Mucosa of stomach (tissue), 1 donor: ENCODE measurements around the gene UBR4.

Experiments
- H3K27me3 ChIP-seq: one replicate; pipeline ENCODE4 v1.7.0; 2013; ENCODE audit warnings: mild to moderate bottlenecking, low read length; ENCODE audit not compliant: control insufficient read depth, insufficient read depth
- H3K36me3 ChIP-seq: one replicate; pipeline ENCODE4 v1.7.0; 2013; ENCODE audit warnings: low read length; ENCODE audit not compliant: control insufficient read depth, insufficient read depth
- H3K4me1 ChIP-seq: one replicate; pipeline ENCODE4 v1.7.0; 2013; ENCODE audit warnings: mild to moderate bottlenecking, low read length; ENCODE audit not compliant: control insufficient read depth, insufficient read depth
- H3K4me3 ChIP-seq: one replicate; pipeline ENCODE4 v1.7.0; 2013; ENCODE audit warnings: low read length
- H3K9ac ChIP-seq: one replicate; pipeline ENCODE4 v1.7.0; 2013; ENCODE audit warnings: mild to moderate bottlenecking, low read length, moderate library complexity
- H3K9me3 ChIP-seq: one replicate; pipeline ENCODE4 v1.7.0; 2013; ENCODE audit warnings: mild to moderate bottlenecking, low read length, moderate library complexity; ENCODE audit not compliant: control insufficient read depth
- donor health status: Pancreatic carcinoma.

UBR4 gene

DNA sequence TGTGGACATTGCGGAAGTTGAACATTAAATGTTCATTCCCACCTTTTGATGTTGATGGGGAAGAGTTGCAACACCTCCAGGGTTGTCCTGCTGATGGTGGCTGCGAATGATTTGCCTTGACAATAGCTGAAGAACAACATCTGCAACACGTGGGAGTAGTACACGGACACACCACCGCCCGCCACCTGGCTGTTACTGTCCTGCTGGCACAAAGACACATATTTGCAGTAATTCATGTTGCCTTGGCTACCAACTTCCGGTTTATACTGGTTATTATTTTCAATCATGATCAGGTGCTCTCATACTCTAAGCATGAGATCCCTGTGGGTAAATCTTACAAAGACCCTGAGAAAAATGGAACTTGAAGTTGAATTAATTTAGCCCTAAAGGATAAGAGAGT is 55.2 kb downstream of the UBR4 start:
- Histone ChIP-seq H3K9me3 (no peaks in the 10 kb centered on the region), H3K9ac (no peak overlapping the region), H3K4me3 (no peak overlapping the region), H3K27me3 (no peaks in the 10 kb centered on the region), H3K36me3 (peaks cover 27% of the 10 kb centered on the region), H3K4me1 (no peaks in the 10 kb centered on the region)

DNA sequence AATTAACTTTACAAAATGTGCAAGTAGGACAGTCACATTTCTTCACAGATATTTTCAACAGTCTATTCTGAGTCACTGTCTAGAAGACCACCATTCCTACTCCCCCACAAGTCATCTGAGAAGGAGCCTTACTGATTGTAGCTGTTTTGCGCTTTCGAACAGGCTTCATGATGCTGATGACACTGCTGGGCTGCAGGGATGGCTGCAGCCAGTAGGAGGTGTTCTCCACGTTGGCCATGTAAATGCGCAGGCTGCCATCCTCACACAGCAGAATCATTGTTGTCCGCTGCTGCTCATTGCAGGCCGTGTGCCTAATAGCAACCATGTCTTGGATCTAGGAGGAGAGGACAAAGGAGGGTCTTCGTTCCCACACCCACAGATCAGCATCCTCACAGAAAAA is 56.9 kb downstream of the UBR4 start:
- Histone ChIP-seq H3K9me3 (no peaks in the 10 kb centered on the region), H3K4me3 (no peak overlapping the region), H3K27me3 (no peaks in the 10 kb centered on the region), H3K9ac (no peak overlapping the region), H3K4me1 (no peaks in the 10 kb centered on the region), H3K36me3 (peaks cover 43% of the 10 kb centered on the region)

DNA sequence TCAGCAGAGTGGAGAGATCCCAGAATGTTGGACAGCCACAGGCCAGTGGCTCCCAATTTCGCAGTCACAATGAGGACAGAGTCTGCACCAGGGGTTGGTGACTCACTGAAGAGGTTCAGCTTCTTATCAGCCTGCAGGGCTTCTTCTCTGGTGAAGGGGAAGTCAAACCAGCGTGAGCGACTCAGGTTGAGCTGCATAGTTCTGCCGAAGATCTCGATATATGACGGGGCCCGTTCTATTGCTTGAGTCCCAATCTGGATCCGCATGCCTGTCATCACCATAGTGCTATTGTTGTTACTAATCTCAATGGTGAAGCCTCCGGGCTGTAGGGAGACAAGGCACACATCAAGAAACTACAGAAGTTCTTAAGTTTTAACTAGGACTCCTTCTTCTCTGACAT is 58.5 kb downstream of the UBR4 start:
- Histone ChIP-seq H3K9ac (no peak overlapping the region), H3K4me1 (no peaks in the 10 kb centered on the region), H3K4me3 (no peak overlapping the region), H3K36me3 (peaks cover 48% of the 10 kb centered on the region), H3K27me3 (no peaks in the 10 kb centered on the region), H3K9me3 (no peaks in the 10 kb centered on the region)

DNA sequence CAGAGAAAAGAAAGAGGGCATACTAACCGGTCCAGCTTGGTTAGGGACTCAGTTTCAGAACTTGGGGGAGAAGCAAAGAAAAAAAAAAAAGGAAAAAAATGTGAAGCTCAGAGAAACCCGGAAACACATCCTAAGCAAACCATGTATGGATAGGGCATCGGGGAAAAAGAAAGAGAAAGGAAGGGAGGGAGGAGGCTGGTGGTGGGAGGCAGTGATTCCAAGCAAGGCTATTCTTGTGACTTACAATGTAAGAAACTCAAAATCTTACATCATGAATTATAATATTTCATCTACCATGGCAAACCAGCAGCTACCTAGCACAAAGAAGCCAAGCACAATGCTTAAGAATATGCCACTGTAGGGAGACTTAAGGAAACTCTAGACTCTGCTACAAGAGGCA is 60.3 kb downstream of the UBR4 start:
- H3K4me1 ChIP-seq, result no peaks in the 10 kb centered on the region
- no peaks in the 10 kb centered on the region for H3K27me3 ChIP-seq
- no peaks in the 10 kb centered on the region for H3K9me3 ChIP-seq
- peaks cover 49% of the 10 kb centered on the region for H3K36me3 ChIP-seq
- H3K4me3 ChIP-seq, result no peak overlapping the region
- H3K9ac ChIP-seq, result no peak overlapping the region

DNA sequence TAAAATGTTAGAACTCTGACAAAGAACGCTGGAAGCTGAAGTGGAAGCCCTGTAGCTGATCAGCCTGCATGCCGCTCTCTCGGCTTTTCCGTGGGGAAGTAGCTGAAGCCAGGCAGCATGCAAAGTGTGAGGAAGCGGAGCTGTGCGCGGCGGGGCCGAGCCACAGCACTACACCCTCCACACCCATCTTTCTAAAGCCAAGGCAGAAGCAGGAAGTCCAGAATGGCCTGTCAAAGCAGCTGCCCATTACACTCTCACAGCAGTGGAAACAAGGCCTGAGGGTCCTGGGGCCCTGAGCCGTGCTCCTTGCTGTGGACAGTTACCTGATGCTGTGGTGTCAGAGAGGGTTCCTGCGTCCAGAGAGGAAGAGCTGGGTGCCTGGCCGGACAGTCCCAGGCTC is 69.6 kb downstream of the UBR4 start:
- H3K36me3 ChIP-seq, result peaks cover 16% of the 10 kb centered on the region
- no peaks in the 10 kb centered on the region for H3K9me3 ChIP-seq
- H3K9ac ChIP-seq, result peak overlapping the region; percentile 20
- H3K4me3 ChIP-seq, result no peak overlapping the region
- H3K4me1 ChIP-seq, result peaks cover 31% of the 10 kb centered on the region
- H3K27me3 ChIP-seq, result no peaks in the 10 kb centered on the region

DNA sequence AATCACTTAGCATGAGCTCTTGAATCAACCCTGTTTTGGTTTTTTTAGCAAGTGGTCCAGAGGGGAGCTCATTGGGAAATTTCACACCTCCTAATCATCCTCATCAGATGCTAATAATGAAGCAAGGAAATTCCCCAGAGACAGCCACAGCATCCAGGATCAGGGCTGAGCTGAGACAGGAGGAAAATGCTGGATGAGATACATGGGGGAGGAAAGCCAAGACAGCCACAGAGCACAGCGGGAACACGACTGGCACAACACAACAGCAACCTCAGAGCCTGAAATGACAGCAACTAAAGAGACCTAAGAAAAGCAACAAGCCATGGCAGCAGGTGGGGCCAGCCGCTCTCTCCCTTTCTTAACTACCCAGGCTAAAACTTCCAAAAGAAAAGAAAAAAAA is 70.4 kb downstream of the UBR4 start:
- Histone ChIP-seq H3K36me3 (peaks cover 16% of the 10 kb centered on the region), H3K4me3 (no peak overlapping the region), H3K4me1 (peaks cover 31% of the 10 kb centered on the region), H3K9ac (no peak overlapping the region), H3K27me3 (no peaks in the 10 kb centered on the region), H3K9me3 (no peaks in the 10 kb centered on the region)

DNA sequence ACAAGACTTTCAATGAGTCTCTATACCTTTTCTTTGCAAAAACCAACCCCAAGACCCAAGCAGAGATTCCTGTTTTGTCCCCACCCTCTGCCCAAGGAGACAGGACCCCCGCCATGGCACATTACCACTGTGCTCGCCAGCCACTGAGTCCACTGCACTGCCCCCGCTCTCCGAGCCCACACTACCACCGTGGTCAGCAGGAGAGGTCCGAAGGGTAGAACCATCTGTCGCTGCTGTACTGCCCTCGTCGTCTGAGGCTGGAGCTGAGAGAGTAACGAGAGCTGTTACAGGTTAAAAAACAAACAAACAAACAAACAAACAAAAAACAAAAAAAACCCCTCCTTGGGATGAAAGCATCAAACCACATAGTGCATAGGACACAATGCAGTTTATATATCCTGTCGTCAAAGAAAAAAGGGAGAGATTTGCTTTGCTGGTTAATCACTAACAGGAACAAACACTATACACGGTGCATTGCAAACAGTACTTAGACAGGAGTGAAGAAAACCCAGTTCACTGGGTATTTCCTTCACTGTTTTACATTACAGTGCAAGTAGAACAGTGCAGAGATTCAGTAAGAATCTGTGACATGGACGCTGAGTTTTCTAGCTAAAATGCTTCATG is 71.0 kb downstream of the UBR4 start:
- Histone ChIP-seq H3K27me3 (no peaks in the 10 kb centered on the region), H3K4me3 (no peak overlapping the region), H3K36me3 (peaks cover 11% of the 10 kb centered on the region), H3K9me3 (no peaks in the 10 kb centered on the region), H3K9ac (peak overlapping the region; percentile 37), H3K4me1 (peaks cover 31% of the 10 kb centered on the region)

DNA sequence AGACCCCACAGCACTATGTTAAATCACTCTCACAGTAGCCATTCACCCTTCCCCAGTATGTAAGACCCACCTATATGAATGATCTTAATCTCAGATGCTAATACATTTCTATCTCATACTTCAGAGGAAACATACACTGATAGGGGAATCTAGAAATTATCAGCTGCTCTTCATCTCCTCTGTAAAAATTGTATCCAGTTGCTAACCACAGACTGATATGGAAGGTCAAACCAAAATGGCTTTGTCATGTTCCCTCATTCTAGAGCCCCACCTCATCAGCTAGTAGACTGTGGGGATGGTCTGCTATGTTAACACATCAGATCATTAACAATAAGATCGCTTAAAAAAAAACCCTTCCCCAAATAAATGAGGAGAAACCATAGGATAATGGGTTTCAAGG is 71.7 kb downstream of the UBR4 start:
- Histone ChIP-seq H3K27me3 (no peaks in the 10 kb centered on the region), H3K9me3 (peaks cover 3% of the 10 kb centered on the region), H3K36me3 (peaks cover 7% of the 10 kb centered on the region), H3K4me1 (peaks cover 31% of the 10 kb centered on the region), H3K4me3 (no peak overlapping the region), H3K9ac (no peak overlapping the region)

DNA sequence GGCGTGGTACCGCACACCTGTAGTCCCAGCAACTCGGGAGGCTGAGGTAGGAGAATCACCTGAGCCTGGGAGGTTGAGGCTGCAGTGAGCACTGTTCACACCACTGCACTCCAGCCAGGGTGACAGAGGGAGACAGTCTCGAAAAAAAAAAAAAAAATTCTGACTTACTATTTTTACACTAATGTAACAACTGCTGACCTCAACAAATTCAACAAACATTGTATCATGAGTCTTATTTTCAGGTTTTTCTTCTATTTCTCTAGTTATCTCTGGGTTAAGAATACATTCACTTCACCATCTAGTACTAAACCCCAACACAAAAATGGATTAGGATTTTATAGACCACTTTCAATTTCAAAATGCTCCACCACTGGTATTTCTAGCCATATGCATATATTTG is 72.9 kb downstream of the UBR4 start:
- no peak overlapping the region for H3K9ac ChIP-seq
- peaks cover 31% of the 10 kb centered on the region for H3K4me1 ChIP-seq
- H3K4me3 ChIP-seq, result no peak overlapping the region
- H3K36me3 ChIP-seq, result peaks cover 7% of the 10 kb centered on the region
- peaks cover 6% of the 10 kb centered on the region for H3K9me3 ChIP-seq
- H3K27me3 ChIP-seq, result no peaks in the 10 kb centered on the region

DNA sequence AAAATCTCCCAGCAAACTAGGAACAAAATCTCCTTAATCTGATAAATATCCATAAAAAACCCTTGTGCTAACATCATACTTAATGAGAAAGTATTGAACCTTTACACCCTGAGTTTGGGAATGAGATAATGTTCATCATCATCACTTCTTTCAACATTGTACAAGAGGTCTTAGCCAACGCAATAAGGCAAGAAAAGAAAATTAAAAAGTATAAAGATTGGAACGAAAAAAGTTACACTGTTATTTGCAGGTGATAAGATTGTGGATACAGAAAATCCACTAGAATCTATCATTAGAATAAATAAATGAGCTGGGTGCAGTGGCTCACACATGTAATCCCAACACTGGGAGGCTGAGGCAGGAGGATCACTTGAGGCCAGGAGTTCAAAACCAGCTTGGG is 76.7 kb downstream of the UBR4 start:
- Histone ChIP-seq H3K4me3 (no peak overlapping the region), H3K36me3 (no peaks in the 10 kb centered on the region), H3K27me3 (no peaks in the 10 kb centered on the region), H3K4me1 (peaks cover 25% of the 10 kb centered on the region), H3K9me3 (peaks cover 6% of the 10 kb centered on the region), H3K9ac (no peak overlapping the region)

DNA sequence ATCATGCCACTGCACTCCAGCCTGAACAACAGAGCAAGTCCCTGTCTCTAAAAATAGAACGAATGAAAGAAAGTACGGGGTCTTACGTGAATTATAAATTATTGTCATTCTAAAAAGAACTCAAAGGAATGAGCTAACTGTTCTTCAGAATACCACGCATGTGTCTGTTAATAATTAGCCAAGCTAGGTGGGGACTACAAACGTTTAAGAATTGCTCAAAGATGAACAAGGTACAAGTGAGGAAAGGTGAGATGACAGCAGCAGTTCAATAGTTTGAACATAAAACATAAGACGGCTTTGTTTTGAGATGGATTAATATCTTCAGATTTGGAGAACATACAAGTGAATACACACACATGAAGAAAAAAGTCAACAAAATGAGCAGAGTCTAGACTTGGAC is 79.6 kb downstream of the UBR4 start:
- no peaks in the 10 kb centered on the region for H3K27me3 ChIP-seq
- H3K4me3 ChIP-seq, result no peak overlapping the region
- H3K4me1 ChIP-seq, result peaks cover 25% of the 10 kb centered on the region
- peaks cover 6% of the 10 kb centered on the region for H3K9me3 ChIP-seq
- H3K9ac ChIP-seq, result no peak overlapping the region
- H3K36me3 ChIP-seq, result peaks cover 20% of the 10 kb centered on the region

DNA sequence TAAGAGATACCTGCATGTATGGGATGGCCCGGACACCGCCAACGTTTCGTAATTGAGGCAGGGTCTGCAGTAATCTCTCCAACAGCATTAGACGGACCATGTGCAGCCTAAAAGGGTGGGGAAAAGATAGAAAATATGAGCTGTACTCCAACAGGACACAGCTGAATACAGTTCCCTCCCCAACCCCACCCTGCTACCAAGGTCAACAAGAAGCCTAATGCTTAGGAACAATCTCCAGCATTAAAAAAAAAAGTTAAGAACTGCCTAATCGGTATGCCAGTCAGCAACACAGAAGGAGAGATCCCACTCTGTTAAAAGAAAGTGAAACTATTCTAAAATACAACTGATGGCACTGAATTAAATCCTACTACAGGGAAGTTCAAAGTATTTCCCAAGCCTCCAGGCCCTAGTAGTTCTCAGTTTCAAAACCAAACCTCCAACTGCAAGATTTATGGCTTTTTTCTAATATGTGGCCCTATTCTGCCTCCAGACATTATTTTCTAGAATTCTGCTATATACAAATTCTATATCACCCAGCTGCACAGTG is 81.0 kb downstream of the UBR4 start:
- H3K9ac ChIP-seq, result no peak overlapping the region
- peaks cover 30% of the 10 kb centered on the region for H3K4me1 ChIP-seq
- H3K4me3 ChIP-seq, result no peak overlapping the region
- H3K9me3 ChIP-seq, result peaks cover 6% of the 10 kb centered on the region
- H3K27me3 ChIP-seq, result no peaks in the 10 kb centered on the region
- peaks cover 20% of the 10 kb centered on the region for H3K36me3 ChIP-seq

DNA sequence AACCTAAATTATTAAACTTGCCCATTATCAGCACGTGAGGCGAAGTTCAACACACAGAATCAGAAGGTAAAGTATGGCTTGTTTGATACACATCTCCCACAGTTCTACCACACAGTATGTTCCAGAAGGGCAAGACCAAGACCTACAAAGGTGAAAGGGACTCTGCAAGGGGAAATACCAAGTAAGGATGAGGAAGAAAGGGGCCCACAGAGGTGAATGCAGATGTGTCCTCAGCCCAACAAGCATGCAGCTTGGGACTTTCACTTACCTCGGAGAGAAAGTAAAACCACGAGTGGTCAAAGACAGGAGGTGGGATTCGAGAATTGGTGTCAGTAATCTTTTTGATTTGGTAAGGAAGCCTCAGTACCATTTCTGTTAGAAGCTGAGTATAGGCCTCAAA is 85.8 kb downstream of the UBR4 start:
- Histone ChIP-seq H3K4me3 (no peak overlapping the region), H3K4me1 (peaks cover 49% of the 10 kb centered on the region), H3K36me3 (peaks cover 37% of the 10 kb centered on the region), H3K27me3 (no peaks in the 10 kb centered on the region), H3K9me3 (no peaks in the 10 kb centered on the region), H3K9ac (peak overlapping the region; percentile 24)
